Naive B cell (primary cell): ENCODE results near the gene DIPK1C. TPM values are rescaled to one million over a fixed set of nuclear protein-coding genes. Genes with fewer than 3 reads are reported as not detected.

ENCODE experiments used
- ATAC-seq, 2 donors: fragments of 150-1000 bp; cut with Tn5 transposase; 2 replicates each; pipeline ENCODE4 v1.10.0; 2021; ENCODE audit warnings: low read depth in 2 of 2, mild to moderate bottlenecking in 2 of 2, moderate library complexity in 2 of 2
- DNase-seq: peaks from one replicate; pipeline ENCODE4 v3.0.0; 2022
- H3K27ac Mint-ChIP-seq, 6 donors: one replicate each; pipeline ENCODE4 v1.8.0; 2020 to 2022; ENCODE audit warnings: mild to moderate bottlenecking in 6 of 6, mixed read lengths in 6 of 6, moderate library complexity in 5 of 6, inconsistent platforms in 2 of 6
- H3K27me3 Mint-ChIP-seq, 3 donors: one replicate each; pipeline ENCODE4 v1.8.0; 2021 to 2022; ENCODE audit warnings: mixed read lengths in 3 of 3, mild to moderate bottlenecking in 1 of 3
- H3K36me3 Mint-ChIP-seq, 2 donors: one replicate each; pipeline ENCODE4 v1.8.0; 2020 to 2022; ENCODE audit warnings: mixed read lengths in 2 of 2, inconsistent platforms in 1 of 2, mild to moderate bottlenecking in 1 of 2
- H3K4me1 Mint-ChIP-seq, 3 donors: one replicate each; pipeline ENCODE4 v1.8.0; 2020 to 2022; ENCODE audit warnings: mixed read lengths in 3 of 3, inconsistent platforms in 1 of 3, mild to moderate bottlenecking in 1 of 3, moderate library complexity in 1 of 3
- H3K4me3 Mint-ChIP-seq, 8 donors: one replicate each; pipeline ENCODE4 v1.8.0; 2020 to 2022; ENCODE audit warnings: mild to moderate bottlenecking in 8 of 8, mixed read lengths in 8 of 8, moderate library complexity in 8 of 8, inconsistent platforms in 2 of 8
- H3K9me3 Mint-ChIP-seq, 7 donors: one replicate each; pipeline ENCODE4 v1.8.0; 2020 to 2022; ENCODE audit warnings: mixed read lengths in 7 of 7, mild to moderate bottlenecking in 5 of 7, inconsistent platforms in 2 of 7, moderate library complexity in 1 of 7
- polyA plus RNA-seq, 6 donors: library from polyadenylated mRNA; unstranded; fragments of 300-500 nt; fragmentation: Illumina TruSeq; gene quantifications; one replicate each; pipeline ENCODE4 v1.2.3, GENCODE V29; 2021; ENCODE audit warnings: low read depth in 6 of 6

Gene DIPK1C
- polyA plus RNA-seq, 6 donors from 2014 or later = not detected

DNA sequence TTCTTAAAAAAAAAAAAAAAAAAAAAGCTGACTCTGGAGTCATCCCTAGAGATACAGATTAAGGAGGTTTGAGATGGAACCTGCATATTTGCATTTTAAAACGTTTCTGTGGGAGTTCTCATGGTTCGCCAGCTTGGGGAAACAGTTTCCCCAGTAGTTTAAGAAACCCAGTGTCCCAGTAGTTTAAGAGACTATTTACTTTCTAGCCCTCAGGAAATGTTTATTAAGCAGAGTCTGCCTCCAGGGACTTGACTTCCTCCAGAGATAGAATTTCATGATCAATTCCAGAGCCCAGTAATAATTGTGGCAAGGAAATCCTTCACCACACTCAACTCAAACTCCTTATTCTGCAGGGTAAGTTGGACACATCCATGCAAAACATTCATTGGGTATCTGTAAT, 39.1 kb downstream of the DIPK1C start:
- Mint-ChIP-seq H3K4me3 (no peak overlapping the region), H3K9me3 (no peaks in the 10 kb centered on the region), H3K27me3 (peaks cover 4 to 12% (median 4%) of the 10 kb centered on the region in 3 donors), H3K36me3 (no peaks in the 10 kb centered on the region), H3K27ac (no peak overlapping the region), H3K4me1 (peaks cover 0 to 4% (median 0%) of the 10 kb centered on the region in 3 donors)
- ATAC-seq (no peak), DNase-seq (no peak)

DNA sequence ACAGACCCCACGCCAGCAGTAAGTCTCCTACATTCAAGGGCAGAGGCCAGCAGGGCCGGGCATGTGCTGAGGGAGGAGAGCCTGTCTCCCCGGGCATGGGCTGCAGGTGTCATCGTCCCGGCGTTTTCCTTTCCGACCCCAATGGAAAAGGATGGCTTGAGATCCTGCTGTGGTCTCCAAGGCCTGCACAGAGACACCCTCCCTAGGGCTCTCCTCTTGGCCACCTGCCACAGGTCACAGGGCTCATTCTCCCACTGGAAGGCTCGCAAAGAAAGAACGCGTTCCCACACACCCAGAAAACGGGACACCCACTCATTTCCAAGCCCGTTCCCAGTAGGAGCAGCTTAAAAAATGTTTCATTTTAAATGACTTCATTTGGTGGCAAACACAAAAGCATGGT, 41.0 kb downstream of the DIPK1C start:
- Mint-ChIP-seq H3K36me3 (no peaks in the 10 kb centered on the region), H3K4me3 (no peak overlapping the region), H3K27me3 (peaks cover 4 to 12% (median 10%) of the 10 kb centered on the region in 3 donors), H3K27ac (no peak overlapping the region), H3K4me1 (peaks cover 0 to 4% (median 3%) of the 10 kb centered on the region in 3 donors), H3K9me3 (no peaks in the 10 kb centered on the region)
- ATAC-seq (no peak), DNase-seq (no peak)

GRCh38 chr18:74414953-74415515, 42.1 kb downstream of the DIPK1C start:
- Mint-ChIP-seq H3K27me3 (peaks cover 4 to 12% (median 10%) of the 10 kb centered on the region in 3 donors), H3K36me3 (peaks cover 0 to 4% of the 10 kb centered on the region in 2 donors), H3K4me3 (no peak overlapping the region), H3K27ac (peak overlapping the region in 2 of 6 donors; percentile 16 to 28), H3K4me1 (peaks cover 10 to 13% (median 13%) of the 10 kb centered on the region in 3 donors), H3K9me3 (peaks cover 0 to 2% (median 0%) of the 10 kb centered on the region in 7 donors)
- DNase-seq = no peak
- no peak for ATAC-seq

GRCh38 chr18:74413836-74414235, 43.3 kb downstream of the DIPK1C start:
- Mint-ChIP-seq H3K4me1 (peaks cover 13 to 22% (median 15%) of the 10 kb centered on the region in 3 donors), H3K9me3 (peaks cover 0 to 2% (median 0%) of the 10 kb centered on the region in 7 donors), H3K27me3 (peaks cover 4 to 12% (median 10%) of the 10 kb centered on the region in 3 donors), H3K4me3 (no peak overlapping the region), H3K36me3 (peaks cover 0 to 4% of the 10 kb centered on the region in 2 donors), H3K27ac (no peak overlapping the region)
- ATAC-seq (no peak), DNase-seq (no peak)

- Mint-ChIP-seq H3K4me1 (peaks cover 25 to 37% (median 28%) of the 10 kb centered on the region in 3 donors), H3K4me3 (no peak overlapping the region), H3K27ac (peak overlapping the region in 1 of 6 donors; percentile 44), H3K27me3 (peaks cover 0 to 6% (median 5%) of the 10 kb centered on the region in 3 donors), H3K36me3 (peaks cover 0 to 9% of the 10 kb centered on the region in 2 donors), H3K9me3 (peaks cover 0 to 6% (median 0%) of the 10 kb centered on the region in 7 donors)
- ATAC-seq (no peak), DNase-seq (no peak)
Observed at GRCh38 chr18:74412116-74412880, 44.8 kb downstream of the DIPK1C start.

GRCh38 chr18:74411475-74411874, 45.6 kb downstream of the DIPK1C start:
- Mint-ChIP-seq H3K9me3 (peaks cover 0 to 6% (median 0%) of the 10 kb centered on the region in 7 donors), H3K27ac (peak overlapping the region in 2 of 6 donors; percentile 42 to 44), H3K4me1 (peaks cover 25 to 41% (median 29%) of the 10 kb centered on the region in 3 donors), H3K4me3 (no peak overlapping the region), H3K36me3 (peaks cover 0 to 9% of the 10 kb centered on the region in 2 donors), H3K27me3 (peaks cover 0 to 6% (median 5%) of the 10 kb centered on the region in 3 donors)
- no peak for DNase-seq
- ATAC-seq = no peak

GRCh38 chr18:74410441-74410992, 46.6 kb downstream of the DIPK1C start:
- DNase-seq (no peak), ATAC-seq (peak in 1 of 2 donors; percentile 20)
- H3K9me3 Mint-ChIP-seq = peaks cover 0 to 6% (median 0%) of the 10 kb centered on the region in 7 donors
- peak overlapping the region in 3 of 6 donors; percentile 4 to 64 (median 6) for H3K27ac Mint-ChIP-seq
- peaks cover 25 to 41% (median 29%) of the 10 kb centered on the region in 3 donors for H3K4me1 Mint-ChIP-seq
- H3K36me3 Mint-ChIP-seq = peaks cover 0 to 9% of the 10 kb centered on the region in 2 donors
- peak overlapping the region in 4 of 8 donors; percentile 11 to 48 (median 16) for H3K4me3 Mint-ChIP-seq
- H3K27me3 Mint-ChIP-seq = peaks cover 0 to 6% (median 5%) of the 10 kb centered on the region in 3 donors

- DNase-seq (peak; percentile 1), ATAC-seq (peak; percentile 49 to 60)
- peaks cover 0 to 6% (median 0%) of the 10 kb centered on the region in 3 donors for H3K27me3 Mint-ChIP-seq
- H3K9me3 Mint-ChIP-seq = peaks cover 0 to 6% (median 0%) of the 10 kb centered on the region in 7 donors
- peak overlapping the region; percentile 51 to 87 (median 82) for H3K4me3 Mint-ChIP-seq
- H3K36me3 Mint-ChIP-seq = peaks cover 0 to 9% of the 10 kb centered on the region in 2 donors
- H3K4me1 Mint-ChIP-seq = peaks cover 25 to 41% (median 29%) of the 10 kb centered on the region in 3 donors
- H3K27ac Mint-ChIP-seq = peak overlapping the region; percentile 78 to 99 (median 94)
Observed at GRCh38 chr18:74407888-74408287, 49.2 kb downstream of the DIPK1C start.

DNA sequence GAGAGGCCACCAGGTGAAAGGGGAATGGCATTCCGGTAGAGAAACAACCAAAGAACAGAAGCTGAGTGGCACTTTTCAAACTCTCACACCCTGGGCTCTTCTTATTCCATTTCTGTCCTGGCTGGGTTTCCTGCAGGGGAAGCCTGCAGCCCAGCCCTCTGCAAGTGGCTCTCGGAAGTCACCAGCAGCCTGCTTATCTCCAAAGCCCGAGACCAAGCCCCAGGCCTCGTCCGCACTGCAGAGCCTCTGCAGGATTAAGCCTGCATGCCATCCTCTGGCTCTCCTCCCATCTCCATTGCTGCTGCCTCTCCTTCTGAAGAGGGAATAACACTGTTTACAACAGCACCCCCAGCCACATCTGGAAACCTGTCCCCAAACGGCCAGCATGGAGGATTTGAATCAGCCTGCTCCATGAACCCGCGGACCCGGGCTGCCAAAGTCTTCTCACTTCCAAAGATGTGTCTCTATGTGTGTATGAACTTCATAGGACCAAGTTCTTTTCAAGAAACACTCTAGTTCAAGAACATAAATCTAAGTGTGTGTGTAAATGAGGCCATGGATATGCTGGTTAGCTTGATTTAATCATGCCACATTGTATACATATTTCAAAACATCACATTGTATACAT, 54.2 kb downstream of the DIPK1C start:
- Mint-ChIP-seq H3K27me3 (peaks cover 8 to 12% (median 9%) of the 10 kb centered on the region in 3 donors), H3K4me1 (peaks cover 7 to 17% (median 17%) of the 10 kb centered on the region in 3 donors), H3K27ac (no peak overlapping the region), H3K4me3 (no peak overlapping the region), H3K36me3 (no peaks in the 10 kb centered on the region), H3K9me3 (peaks cover 0 to 4% (median 0%) of the 10 kb centered on the region in 7 donors)
- no peak for ATAC-seq
- no peak for DNase-seq

GRCh38 chr18:74400813-74401212, 56.3 kb downstream of the DIPK1C start:
- Mint-ChIP-seq H3K27ac (no peak overlapping the region), H3K9me3 (no peaks in the 10 kb centered on the region), H3K27me3 (peaks cover 12 to 21% (median 16%) of the 10 kb centered on the region in 3 donors), H3K4me3 (no peak overlapping the region), H3K36me3 (no peaks in the 10 kb centered on the region), H3K4me1 (peaks cover 0 to 10% (median 8%) of the 10 kb centered on the region in 3 donors)
- no peak for ATAC-seq
- no peak for DNase-seq

- H3K27ac Mint-ChIP-seq = no peak overlapping the region
- H3K27me3 Mint-ChIP-seq = peaks cover 12 to 27% (median 16%) of the 10 kb centered on the region in 3 donors
- H3K36me3 Mint-ChIP-seq = no peaks in the 10 kb centered on the region
- ATAC-seq (no peak), DNase-seq (no peak)
- no peaks in the 10 kb centered on the region for H3K9me3 Mint-ChIP-seq
- H3K4me1 Mint-ChIP-seq = peaks cover 0 to 10% (median 8%) of the 10 kb centered on the region in 3 donors
- H3K4me3 Mint-ChIP-seq = no peak overlapping the region
Observed at GRCh38 chr18:74399091-74399887, 57.8 kb downstream of the DIPK1C start.

DNA sequence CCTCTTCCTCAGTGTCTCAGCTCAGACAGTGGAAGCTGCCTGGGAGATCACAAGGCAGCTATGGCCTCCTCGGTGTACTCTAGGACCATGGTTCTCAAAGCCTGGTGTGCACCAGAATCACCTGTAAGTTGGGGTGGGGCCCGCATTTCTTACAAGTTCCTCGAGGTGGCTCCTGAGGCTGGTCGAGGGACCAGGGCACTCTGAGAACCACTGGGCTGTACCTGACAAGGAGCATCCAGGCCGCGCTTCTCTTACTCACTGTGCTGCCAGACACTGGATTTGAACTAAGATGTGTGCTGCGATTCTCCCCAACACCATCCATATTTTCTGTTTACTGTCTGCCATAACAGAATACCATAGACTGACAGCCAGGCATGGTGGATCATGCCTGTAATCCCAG, 59.5 kb downstream of the DIPK1C start:
- DNase-seq (no peak), ATAC-seq (no peak)
- Mint-ChIP-seq H3K27ac (no peak overlapping the region), H3K36me3 (no peaks in the 10 kb centered on the region), H3K4me3 (no peak overlapping the region), H3K27me3 (peaks cover 14 to 41% (median 16%) of the 10 kb centered on the region in 3 donors), H3K9me3 (no peaks in the 10 kb centered on the region), H3K4me1 (peaks cover 0 to 10% (median 8%) of the 10 kb centered on the region in 3 donors)
